ENCODE results near the gene VPS39. TPM values are rescaled to one million over a fixed set of nuclear protein-coding genes. Genes with fewer than 3 reads are reported as not detected.

The VPS39 gene
- total and polyA plus RNA-seq, 7 experiments from 2014 or later = 31.8 to 115 (median 90.4) TPM

GRCh38 chr15:42119446-42119760, 88.7 kb downstream of the VPS39 start:
- Histone ChIP-seq H3K36me3 (ENCODE audit: control insufficient read depth in 2 of 3, insufficient read depth in 3 of 3, low read length in 3 of 3) (no peaks in the 10 kb centered on the region), H3K4me3 (ENCODE audit: low read length) (no peak overlapping the region), H3K27me3 (ENCODE audit: control insufficient read depth in 2 of 2, insufficient read depth in 2 of 2, low read length in 2 of 2) (no peaks in the 10 kb centered on the region), H3K4me1 (ENCODE audit: control insufficient read depth in 2 of 2, insufficient read depth in 2 of 2, low read length in 2 of 2) (no peaks in the 10 kb centered on the region), H3K27ac (ENCODE audit: low read depth, low read length) (no peak overlapping the region), H3K9me3 (ENCODE audit: control insufficient read depth in 2 of 3, low read length in 3 of 3) (no peaks in the 10 kb centered on the region)
- ATAC-seq (no peak), DNase-seq (no peak)
- Mint-ChIP-seq H3K27ac (no peak overlapping the region), H3K4me1 (peaks cover 0 to 11% (median 5%) of the 10 kb centered on the region in 7 donors), H3K36me3 (peaks cover 0 to 4% (median 0%) of the 10 kb centered on the region in 5 donors), H3K27me3 (peaks cover 0 to 20% (median 0%) of the 10 kb centered on the region in 5 donors), H3K9me3 (peaks cover 0 to 5% (median 2%) of the 10 kb centered on the region in 11 donors), H3K4me3 (peak overlapping the region in 2 of 10 donors; percentile 13 to 74)
- ChIA-PET POLR2A (interaction anchor here (0.8 kb wide), 1 partner anchor 424 kb away, joined by 3 read pairs; no protein-coding TSS in a partner anchor), CTCF (no interaction called here)
- intact Hi-C loops (cut with micrococcal nuclease) = no loop called here

- peaks cover 0 to 5% (median 2%) of the 10 kb centered on the region in 11 donors for H3K9me3 Mint-ChIP-seq
- Histone ChIP-seq H3K27ac (ENCODE audit: low read depth, low read length) (no peak overlapping the region), H3K4me1 (ENCODE audit: control insufficient read depth in 2 of 2, insufficient read depth in 2 of 2, low read length in 2 of 2) (no peaks in the 10 kb centered on the region), H3K9me3 (ENCODE audit: control insufficient read depth in 2 of 3, low read length in 3 of 3) (no peaks in the 10 kb centered on the region), H3K36me3 (ENCODE audit: control insufficient read depth in 2 of 3, insufficient read depth in 3 of 3, low read length in 3 of 3) (no peaks in the 10 kb centered on the region), H3K4me3 (ENCODE audit: low read length) (no peak overlapping the region), H3K27me3 (ENCODE audit: control insufficient read depth in 2 of 2, insufficient read depth in 2 of 2, low read length in 2 of 2) (no peaks in the 10 kb centered on the region)
- ATAC-seq = no peak
- POLR2A ChIA-PET = interaction anchor here (0.8 kb wide), 1 partner anchor 425 kb away, joined by 3 read pairs; no protein-coding TSS in a partner anchor
- peaks cover 0 to 20% (median 0%) of the 10 kb centered on the region in 5 donors for H3K27me3 Mint-ChIP-seq
- peaks cover 0 to 11% (median 5%) of the 10 kb centered on the region in 7 donors for H3K4me1 Mint-ChIP-seq
- CTCF ChIA-PET = interaction anchor here (0.6 kb wide), 1 partner anchor 1501 kb away, joined by 3 read pairs; no protein-coding TSS in a partner anchor
- intact Hi-C loops (cut with micrococcal nuclease) = no loop called here
- H3K36me3 Mint-ChIP-seq = peaks cover 0 to 4% (median 0%) of the 10 kb centered on the region in 5 donors
- peak overlapping the region in 6 of 10 donors; percentile 13 to 74 (median 36) for H3K4me3 Mint-ChIP-seq
- DNase-seq = peak in 1 of 9 donors; percentile 14
- peak overlapping the region in 1 of 9 donors; percentile 16 for H3K27ac Mint-ChIP-seq
Observed at GRCh38 chr15:42118650-42119445, 89.3 kb downstream of the VPS39 start.

DNA sequence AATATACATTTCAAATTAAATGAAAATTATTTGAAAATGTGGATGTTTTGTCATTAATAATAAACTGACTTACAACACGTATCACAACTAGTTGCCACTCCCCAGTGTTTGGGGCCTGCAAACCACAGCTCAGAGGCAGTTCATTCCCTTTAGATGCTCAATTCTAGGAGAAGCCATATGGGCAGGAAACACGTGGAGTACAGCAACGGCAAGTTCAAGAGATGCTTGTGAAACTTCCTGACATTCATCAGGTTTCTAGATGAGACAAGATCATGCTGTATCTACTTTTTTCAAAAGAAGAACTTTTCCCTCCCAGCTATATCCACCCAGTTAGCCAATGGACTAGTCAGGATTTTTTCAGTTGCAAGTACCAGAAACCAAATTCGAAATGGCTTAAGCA, 96.2 kb downstream of the VPS39 start:
- no peaks in the 10 kb centered on the region for H3K27me3 ChIP-seq (ENCODE audit: control insufficient read depth in 2 of 2, insufficient read depth in 2 of 2, low read length in 2 of 2)
- H3K4me1 Mint-ChIP-seq = peaks cover 4 to 33% (median 7%) of the 10 kb centered on the region in 7 donors
- no peaks in the 10 kb centered on the region for H3K4me1 ChIP-seq (ENCODE audit: control insufficient read depth in 2 of 2, insufficient read depth in 2 of 2, low read length in 2 of 2)
- H3K27ac ChIP-seq (ENCODE audit: low read depth, low read length) = no peak overlapping the region
- peak overlapping the region in 1 of 10 donors; percentile 12 for H3K4me3 Mint-ChIP-seq
- ATAC-seq (no peak), DNase-seq (no peak)
- H3K36me3 ChIP-seq (ENCODE audit: control insufficient read depth in 2 of 3, insufficient read depth in 3 of 3, low read length in 3 of 3) = no peaks in the 10 kb centered on the region
- ChIA-PET CTCF (no interaction called here), POLR2A (no interaction called here)
- H3K9me3 Mint-ChIP-seq = peaks cover 0 to 16% (median 6%) of the 10 kb centered on the region in 11 donors
- H3K27ac Mint-ChIP-seq = no peak overlapping the region
- peaks cover 0 to 8% (median 4%) of the 10 kb centered on the region in 5 donors for H3K36me3 Mint-ChIP-seq
- intact Hi-C loops (cut with micrococcal nuclease) = no loop called here
- H3K27me3 Mint-ChIP-seq = peaks cover 18 to 31% (median 24%) of the 10 kb centered on the region in 5 donors
- H3K9me3 ChIP-seq (ENCODE audit: control insufficient read depth in 2 of 3, low read length in 3 of 3) = no peaks in the 10 kb centered on the region
- H3K4me3 ChIP-seq (ENCODE audit: low read length) = no peak overlapping the region

- intact Hi-C loops (cut with micrococcal nuclease) = no loop called here
- H3K27ac Mint-ChIP-seq = no peak overlapping the region
- H3K4me3 ChIP-seq (ENCODE audit: low read length) = no peak overlapping the region
- peaks cover 0 to 5% (median 0%) of the 10 kb centered on the region in 5 donors for H3K36me3 Mint-ChIP-seq
- DNase-seq (no peak), ATAC-seq (no peak)
- H3K27me3 ChIP-seq (ENCODE audit: control insufficient read depth in 2 of 2, insufficient read depth in 2 of 2, low read length in 2 of 2) = no peaks in the 10 kb centered on the region
- no peaks in the 10 kb centered on the region for H3K9me3 ChIP-seq (ENCODE audit: control insufficient read depth in 2 of 3, low read length in 3 of 3)
- ChIA-PET CTCF (no interaction called here), POLR2A (interaction anchor here (0.6 kb wide), 1 partner anchor 74 kb away, joined by 4 read pairs; no protein-coding TSS in a partner anchor)
- H3K27me3 Mint-ChIP-seq = peaks cover 21 to 39% (median 24%) of the 10 kb centered on the region in 5 donors
- H3K9me3 Mint-ChIP-seq = peaks cover 0 to 13% (median 4%) of the 10 kb centered on the region in 11 donors
- H3K27ac ChIP-seq (ENCODE audit: low read depth, low read length) = no peak overlapping the region
- H3K4me3 Mint-ChIP-seq = no peak overlapping the region
- no peaks in the 10 kb centered on the region for H3K4me1 ChIP-seq (ENCODE audit: control insufficient read depth in 2 of 2, insufficient read depth in 2 of 2, low read length in 2 of 2)
- no peaks in the 10 kb centered on the region for H3K36me3 ChIP-seq (ENCODE audit: control insufficient read depth in 2 of 3, insufficient read depth in 3 of 3, low read length in 3 of 3)
- H3K4me1 Mint-ChIP-seq = peaks cover 4 to 33% (median 7%) of the 10 kb centered on the region in 7 donors
Observed at GRCh38 chr15:42110367-42110766, 97.7 kb downstream of the VPS39 start.

DNA sequence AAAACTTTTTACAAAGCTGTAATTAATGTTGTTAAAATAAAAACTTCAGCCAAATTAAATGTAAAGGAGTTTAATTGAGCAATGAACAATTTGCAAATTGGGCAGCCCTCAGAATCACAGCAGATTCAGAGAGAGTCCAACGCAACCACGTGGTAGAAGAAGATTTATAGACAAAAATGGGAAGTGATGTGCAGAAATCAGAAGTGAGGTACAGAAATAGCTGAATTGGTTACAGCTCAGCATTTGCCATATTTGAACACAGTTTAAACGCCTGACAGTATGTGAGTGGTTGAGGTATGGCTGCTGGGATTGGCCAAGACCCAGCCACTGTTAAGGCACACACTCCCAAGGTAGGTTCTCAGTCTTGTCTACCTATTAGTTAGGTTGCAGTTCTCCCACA, 99.3 kb downstream of the VPS39 start:
- no peaks in the 10 kb centered on the region for H3K4me1 ChIP-seq (ENCODE audit: control insufficient read depth in 2 of 2, insufficient read depth in 2 of 2, low read length in 2 of 2)
- ChIA-PET POLR2A (no interaction called here), CTCF (no interaction called here)
- intact Hi-C loops (cut with micrococcal nuclease) = no loop called here
- no peaks in the 10 kb centered on the region for H3K27me3 ChIP-seq (ENCODE audit: control insufficient read depth in 2 of 2, insufficient read depth in 2 of 2, low read length in 2 of 2)
- peaks cover 0 to 13% (median 4%) of the 10 kb centered on the region in 11 donors for H3K9me3 Mint-ChIP-seq
- no peaks in the 10 kb centered on the region for H3K36me3 ChIP-seq (ENCODE audit: control insufficient read depth in 2 of 3, insufficient read depth in 3 of 3, low read length in 3 of 3)
- peaks cover 4 to 33% (median 7%) of the 10 kb centered on the region in 7 donors for H3K4me1 Mint-ChIP-seq
- peaks cover 20 to 45% (median 23%) of the 10 kb centered on the region in 5 donors for H3K27me3 Mint-ChIP-seq
- peaks cover 0 to 5% (median 0%) of the 10 kb centered on the region in 5 donors for H3K36me3 Mint-ChIP-seq
- no peak overlapping the region for H3K4me3 Mint-ChIP-seq
- DNase-seq (no peak), ATAC-seq (no peak)
- H3K27ac Mint-ChIP-seq = no peak overlapping the region
- no peak overlapping the region for H3K27ac ChIP-seq (ENCODE audit: low read depth, low read length)
- H3K9me3 ChIP-seq (ENCODE audit: control insufficient read depth in 2 of 3, low read length in 3 of 3) = no peaks in the 10 kb centered on the region
- no peak overlapping the region for H3K4me3 ChIP-seq (ENCODE audit: low read length)

Data from naive thymus-derived CD4-positive, alpha-beta T cell (primary cell).